HepG2 (cell line): ENCODE measurements around the gene OR2L3. TPM values are rescaled to one million over a fixed set of nuclear protein-coding genes. Genes with fewer than 3 reads are reported as not detected.

ENCODE experiments used
- ATAC-seq: fragments of 200-7000 bp; cut with Tn5 transposase; 3 replicates; pipeline ENCODE4 v1.9.1; 2020; ENCODE audit warnings: mild to moderate bottlenecking, moderate library complexity
- BruUV-seq: library from RNA; stranded (reverse); fragments of 400-500 nt; replicated peaks from 2 replicates; lab custom pipeline; 2021; lab: Mats Ljungman, UMichigan
- CTCF ChIA-PET: fragments of 300-600 bp; formaldehyde crosslinking; extraction: SDS; loops from one replicate; lab custom pipeline; 2021; ENCODE audit warnings: low total read pairs, inconsistent platforms, low intra/inter-chr PET ratio; lab: Yijun Ruan, JAX
- POLR2A ChIA-PET: fragments of 350-600 bp; sonication (Branson Sonifier 250); formaldehyde crosslinking; loops from one replicate; lab custom pipeline; 2020; ENCODE audit warnings: antibody characterized with exemption, inconsistent platforms; lab: Yijun Ruan, JAX
- DNase-seq: peaks from one replicate; pipeline ENCODE4 v3.0.0-alpha.2; 2015; ENCODE audit warnings: low spot score
- FAIRE-seq: peaks from 3 replicates; lab custom pipeline; 2011; peaks lifted over from hg19 to GRCh38; lab: Jason Lieb, UNC
- H2AFZ ChIP-seq: one replicate; pipeline ENCODE4 v1.6.1; 2011; ENCODE audit warnings: low read length, inconsistent platforms
- H3K27ac ChIP-seq: fragments of 300-600 bp; 3 replicates; pipeline ENCODE4 v1.8.0; 2011; ENCODE audit warnings: mixed run types, mild to moderate bottlenecking, mixed read lengths, low read length, inconsistent platforms; ENCODE audit not compliant: insufficient read depth; ENCODE audit errors: extremely low read length
- H3K27me3 ChIP-seq, 2 experiments: fragments of 200-600 bp in 1 of 2; 2 replicates in 1 of 2; 3 replicates in 1 of 2; pipeline versions ENCODE4 v1.6.0 to v1.8.0; 2011; ENCODE audit warnings: low read length in 2 of 2, mild to moderate bottlenecking in 2 of 2, moderate library complexity in 2 of 2, inconsistent platforms in 1 of 2; ENCODE audit not compliant: insufficient read depth in 2 of 2, control insufficient read depth in 1 of 2
- H3K36me3 ChIP-seq, 2 experiments: fragments of 200-600 bp in 1 of 2; replicated peaks in 1 of 2; 2 replicates in 1 of 2; 3 replicates in 1 of 2; pipeline versions ENCODE4 v1.5.1 to v1.8.0; 2011; ENCODE audit warnings: low read length in 2 of 2, inconsistent platforms in 1 of 2; ENCODE audit not compliant: insufficient read depth in 2 of 2, control insufficient read depth in 1 of 2
- H3K4me1 ChIP-seq: 2 replicates; pipeline ENCODE4 v1.5.1; 2012; ENCODE audit warnings: low read length, inconsistent platforms; ENCODE audit not compliant: insufficient read depth
- H3K4me2 ChIP-seq: 2 replicates; pipeline ENCODE4 v1.6.0; 2011; ENCODE audit warnings: low read depth, low read length, inconsistent platforms
- H3K4me3 ChIP-seq, 3 experiments: fragments of 200-600 bp in 1 of 3; sonication (generic), shearing (Covaris generic) in 1 of 3; replicated peaks in 1 of 3; 2 replicates each; pipeline ENCODE4 v1.5.1; 2011 to 2016; ENCODE audit warnings: low read length in 3 of 3, inconsistent platforms in 2 of 3, low read depth in 2 of 3, mild to moderate bottlenecking in 2 of 3, control low read depth in 1 of 3, mixed read lengths in 1 of 3; ENCODE audit not compliant: insufficient read depth in 1 of 3
- H3K79me2 ChIP-seq: one replicate; pipeline ENCODE4 v1.6.1; 2011; ENCODE audit warnings: low read length, inconsistent platforms; ENCODE audit not compliant: insufficient read depth
- H3K9ac ChIP-seq: 2 replicates; pipeline ENCODE4 v1.6.0; 2011; ENCODE audit warnings: mild to moderate bottlenecking, low read depth, low read length, inconsistent platforms; ENCODE audit not compliant: insufficient read depth
- H3K9me3 ChIP-seq: 2 replicates; pipeline ENCODE4 v1.5.1; 2012; ENCODE audit warnings: mild to moderate bottlenecking, low read length
- H4K20me1 ChIP-seq: 2 replicates; pipeline ENCODE4 v1.6.0; 2011; ENCODE audit warnings: inconsistent platforms, mild to moderate bottlenecking, low read length, moderate library complexity; ENCODE audit not compliant: insufficient read depth
- DMTF1 ChIP-seq: sonication (generic); formaldehyde crosslinking; IDR thresholded peaks from 2 replicates; pipeline ENCODE4 v1.4.0; 2020; ENCODE audit warnings: mild to moderate bottlenecking, missing genetic modification reagents
- ELF3 ChIP-seq: IDR thresholded peaks from 2 replicates; pipeline ENCODE4 v1.6.1; 2016; ENCODE audit warnings: missing genetic modification reagents, missing compliant biosample characterization
- FOXA3 ChIP-seq: IDR thresholded peaks from 2 replicates; pipeline ENCODE4 v1.6.1; 2016; ENCODE audit warnings: missing genetic modification reagents, missing compliant biosample characterization
- FUBP1 ChIP-seq: sonication (generic); formaldehyde crosslinking; IDR thresholded peaks from 2 replicates; pipeline ENCODE4 v1.5.1; 2020; ENCODE audit warnings: missing genetic modification reagents, mild to moderate bottlenecking, borderline replicate concordance
- GABPB1 ChIP-seq: IDR thresholded peaks from 2 replicates; pipeline ENCODE4 v1.6.1; 2016; ENCODE audit warnings: mild to moderate bottlenecking, missing genetic modification reagents, moderate library complexity, missing compliant biosample characterization
- HIC2 ChIP-seq: sonication (generic); formaldehyde crosslinking; IDR thresholded peaks from 2 replicates; pipeline ENCODE4 v1.9.0; 2022; ENCODE audit warnings: low read depth, missing genetic modification reagents
- MTA3 ChIP-seq: sonication (generic); formaldehyde crosslinking; IDR thresholded peaks from 2 replicates; pipeline ENCODE4 v1.4.0; 2020; ENCODE audit warnings: missing genetic modification reagents
- MTF2 ChIP-seq: sonication (generic); formaldehyde crosslinking; IDR thresholded peaks from 2 replicates; pipeline ENCODE4 v1.5.0; 2020; ENCODE audit warnings: missing genetic modification reagents, borderline replicate concordance
- NR3C1 ChIP-seq: sonication (generic); formaldehyde crosslinking; IDR thresholded peaks from 2 replicates; pipeline ENCODE4 v1.4.0; 2020; ENCODE audit warnings: missing genetic modification reagents
- SRF ChIP-seq: IDR thresholded peaks from 2 replicates; pipeline ENCODE4 v1.6.1; 2011; ENCODE audit warnings: mild to moderate bottlenecking, low read depth, low read length, moderate library complexity
- ZNF280B ChIP-seq: sonication (generic); formaldehyde crosslinking; IDR thresholded peaks from 2 replicates; pipeline ENCODE4 v1.5.0; 2020; ENCODE audit warnings: missing genetic modification reagents, mild to moderate bottlenecking, borderline replicate concordance
- ZNF547 ChIP-seq: sonication (generic); formaldehyde crosslinking; IDR thresholded peaks from 2 replicates; pipeline ENCODE4 v1.5.1; 2020; ENCODE audit warnings: mild to moderate bottlenecking, missing genetic modification reagents
- ZNF678 ChIP-seq: sonication (generic); formaldehyde crosslinking; IDR thresholded peaks from 2 replicates; pipeline ENCODE4 v1.4.0; 2020; ENCODE audit warnings: mild to moderate bottlenecking, missing genetic modification reagents
- ZNF782 ChIP-seq: sonication (generic); formaldehyde crosslinking; IDR thresholded peaks from 2 replicates; pipeline ENCODE4 v1.4.0; 2020; ENCODE audit warnings: missing genetic modification reagents, mild to moderate bottlenecking, borderline replicate concordance
- ZSCAN22 ChIP-seq: sonication (generic); formaldehyde crosslinking; IDR thresholded peaks from 2 replicates; pipeline ENCODE4 v1.4.0; 2020; ENCODE audit warnings: mild to moderate bottlenecking, missing genetic modification reagents
- WGBS: methylation state at CpG from one replicate; pipeline ENCODE4 v1.1.6; 2017; ENCODE audit warnings: low lambda C conversion rate; 5-methylcytosine and 5-hydroxymethylcytosine counted together
- in situ Hi-C: cut with HindIII; loops from 2 replicates; pipeline ENCODE4 v1.10.0; 2017; ENCODE audit warnings: low pct_unique_long_range_greater_than_20kb; ENCODE audit not compliant: extremely low pct_ligation_motif_present
- intact Hi-C: fragments of 100-400 bp; cut with micrococcal nuclease; formaldehyde crosslinking; loops from one replicate; pipeline ENCODE4 v1.10.0; 2022; ENCODE audit not compliant: unreplicated experiment
- polyA plus RNA-seq, 8 experiments: library from polyadenylated mRNA; depleted of rRNA in 3 of 8; stranded (reverse) in 7 of 8; unstranded in 1 of 8; fragments of >200 nt; fragmentation: Illumina TruSeq in 4 of 8; extraction: Trizol in 4 of 8; gene quantifications; 2 replicates each; pipeline versions ENCODE4 v1.2.1 to v1.2.3, GENCODE V29; 2011 to 2016; ENCODE audit warnings: low read depth in 4 of 8, missing spikeins in 1 of 8, mixed read lengths in 1 of 8; ENCODE audit not compliant: insufficient read depth in 1 of 8
- total RNA-seq, 5 experiments: library from RNA; depleted of rRNA; stranded (reverse); fragments of >200 nt; fragmentation: Illumina TruSeq; extraction: Trizol; gene quantifications; 2 replicates each; pipeline ENCODE4 v1.2.3, GENCODE V29; 2016; ENCODE audit warnings: low read depth in 1 of 5

OR2L3 gene
- total and polyA plus RNA-seq, 2 of the 13 experiments (the other 11 are each of a cell fraction or from before 2014, with no cell fraction given), result not detected

GRCh38 chr1:248111157-248111556 lies 64.5 kb downstream of the OR2L3 start:
- Histone ChIP-seq H3K36me3 (no peaks in the 10 kb centered on the region), H3K4me1 (no peaks in the 10 kb centered on the region), H3K27ac (no peak overlapping the region), H3K79me2 (no peaks in the 10 kb centered on the region), H3K9ac (no peak overlapping the region), H3K9me3 (peaks cover 80% of the 10 kb centered on the region), H4K20me1 (no peaks in the 10 kb centered on the region), H3K27me3 (no peaks in the 10 kb centered on the region), H3K4me3 (no peak overlapping the region), H3K4me2 (no peak overlapping the region), H2AFZ (no peak overlapping the region)
- no peak for FAIRE-seq
- no peak for ATAC-seq
- ChIA-PET CTCF (no interaction called here), POLR2A (no interaction called here)
- no TSS peak for BruUV-seq
- 3% methylated on average over 5 of the region's 5 CpGs for WGBS
- intact Hi-C loops (no loop called here), in situ Hi-C loops (no loop called here)
- no peak for DNase-seq
- TF ChIP-seq ZNF678 (CRISPR knock-in tag) (no peak), HIC2 (CRISPR knock-in tag) (no peak), ELF3 (CRISPR knock-in tag) (no peak), MTF2 (CRISPR knock-in tag) (no peak), DMTF1 (CRISPR knock-in tag) (no peak), ZNF782 (CRISPR knock-in tag) (no peak), MTA3 (CRISPR knock-in tag) (no peak), FOXA3 (CRISPR knock-in tag) (no peak), NR3C1 (CRISPR knock-in tag) (no peak), ZSCAN22 (no peak), GABPB1 (CRISPR knock-in tag) (no peak), ZNF547 (CRISPR knock-in tag) (no peak), ZNF280B (no peak), FUBP1 (CRISPR knock-in tag) (no peak), SRF (no peak)
